ENCODE results near the gene AKAP4.

AKAP4 gene

DNA sequence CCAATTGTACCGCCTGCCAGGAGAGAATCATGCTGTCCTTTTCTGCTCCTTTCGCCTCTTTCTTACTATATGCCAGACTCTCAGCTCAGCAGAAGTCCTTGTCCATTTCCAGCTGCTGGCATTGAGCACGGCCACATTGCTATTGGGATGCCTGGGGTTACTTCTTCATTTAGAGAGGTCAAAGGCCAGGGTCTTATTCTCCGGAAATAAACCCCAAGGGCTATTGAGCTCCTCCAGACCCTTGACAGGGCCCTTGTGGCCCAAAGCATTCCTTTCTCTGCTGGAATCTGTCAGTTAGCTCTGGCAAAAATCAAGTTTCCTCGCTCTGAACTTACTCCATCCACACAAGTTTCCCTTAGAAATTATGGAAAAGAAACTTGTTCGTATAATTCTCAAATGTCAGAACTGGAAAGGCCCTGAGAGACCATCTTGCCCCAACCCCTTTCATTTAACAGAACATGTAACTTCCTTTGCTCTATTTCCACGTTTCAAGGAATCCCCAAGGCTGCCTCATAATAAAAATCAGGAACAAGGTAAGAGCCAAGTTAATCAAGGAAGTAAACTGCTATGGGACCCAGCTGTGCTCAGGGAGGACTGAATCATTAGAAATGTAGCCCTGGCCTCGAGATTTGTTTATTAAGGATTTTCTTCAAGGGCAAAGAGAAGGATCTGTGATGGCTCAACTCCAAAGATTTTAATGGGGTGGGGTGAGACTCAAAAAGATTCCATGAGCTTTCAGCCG lies 11.8 kb downstream of the AKAP4 start:
- POLR2A ChIA-PET, result no interaction called here
- TF ChIP-seq, protein P1, sequence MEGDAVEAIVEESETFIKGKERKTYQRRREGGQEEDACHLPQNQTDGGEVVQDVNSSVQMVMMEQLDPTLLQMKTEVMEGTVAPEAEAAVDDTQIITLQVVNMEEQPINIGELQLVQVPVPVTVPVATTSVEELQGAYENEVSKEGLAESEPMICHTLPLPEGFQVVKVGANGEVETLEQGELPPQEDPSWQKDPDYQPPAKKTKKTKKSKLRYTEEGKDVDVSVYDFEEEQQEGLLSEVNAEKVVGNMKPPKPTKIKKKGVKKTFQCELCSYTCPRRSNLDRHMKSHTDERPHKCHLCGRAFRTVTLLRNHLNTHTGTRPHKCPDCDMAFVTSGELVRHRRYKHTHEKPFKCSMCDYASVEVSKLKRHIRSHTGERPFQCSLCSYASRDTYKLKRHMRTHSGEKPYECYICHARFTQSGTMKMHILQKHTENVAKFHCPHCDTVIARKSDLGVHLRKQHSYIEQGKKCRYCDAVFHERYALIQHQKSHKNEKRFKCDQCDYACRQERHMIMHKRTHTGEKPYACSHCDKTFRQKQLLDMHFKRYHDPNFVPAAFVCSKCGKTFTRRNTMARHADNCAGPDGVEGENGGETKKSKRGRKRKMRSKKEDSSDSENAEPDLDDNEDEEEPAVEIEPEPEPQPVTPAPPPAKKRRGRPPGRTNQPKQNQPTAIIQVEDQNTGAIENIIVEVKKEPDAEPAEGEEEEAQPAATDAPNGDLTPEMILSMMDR (IDR thresholded peaks at IDR 0.05; ENCODE audit: insufficient read depth, low read length, missing control alignments), result no peak
- CTCF ChIA-PET, result no interaction called here
- DNase-seq (ENCODE audit: low read depth, low spot score), result no peak
- H3K4me3 ChIP-seq (ENCODE audit: low read depth, low read length), result no peak overlapping the region

DNA sequence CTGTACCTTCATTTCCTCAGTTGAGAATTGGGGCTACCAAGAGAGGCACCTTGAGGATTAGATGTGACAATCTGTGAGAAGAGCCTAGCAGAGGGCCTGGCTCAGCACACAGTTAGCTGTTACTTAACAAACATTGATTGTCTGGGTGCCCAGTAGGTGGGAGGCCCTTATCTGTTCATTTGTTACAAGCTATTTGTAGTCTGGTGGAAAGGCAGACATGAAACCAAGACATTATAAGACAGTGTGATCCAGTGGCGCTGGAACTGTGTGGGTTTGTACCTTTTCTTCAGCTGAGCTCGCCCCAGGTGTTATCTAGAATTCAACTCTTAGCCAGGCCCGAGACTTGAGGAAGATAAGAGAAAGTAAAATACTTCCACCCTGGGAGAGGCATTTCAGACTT lies 16.9 kb downstream of the AKAP4 start:
- CTCF ChIA-PET, result no interaction called here
- POLR2A ChIA-PET, result no interaction called here
- TF ChIP-seq, protein P1 (IDR thresholded peaks at IDR 0.05; ENCODE audit: insufficient read depth, low read length, missing control alignments), result no peak
- H3K4me3 ChIP-seq (ENCODE audit: low read depth, low read length), result no peak overlapping the region
- no peak for DNase-seq (ENCODE audit: low read depth, low spot score)

GRCh38 chrX:50180073-50180940 lies 20.5 kb downstream of the AKAP4 start:
- H3K4me3 ChIP-seq (ENCODE audit: low read depth, low read length), result no peak overlapping the region
- DNase-seq (ENCODE audit: low read depth, low spot score), result no peak
- ChIA-PET POLR2A (no interaction called here), CTCF (no interaction called here)
- TF ChIP-seq, protein P1 (IDR thresholded peaks at IDR 0.05; ENCODE audit: insufficient read depth, low read length, missing control alignments), result no peak

- no peak for DNase-seq (ENCODE audit: low read depth, low spot score)
- POLR2A ChIA-PET, result no interaction called here
- TF ChIP-seq, protein P1 (IDR thresholded peaks at IDR 0.05; ENCODE audit: insufficient read depth, low read length, missing control alignments), result no peak
- H3K4me3 ChIP-seq (ENCODE audit: low read depth, low read length), result no peak overlapping the region
- CTCF ChIA-PET, result no interaction called here
These were observed 31.1 kb downstream of the AKAP4 start for GRCh38 chrX:50169717-50170116.

DNA sequence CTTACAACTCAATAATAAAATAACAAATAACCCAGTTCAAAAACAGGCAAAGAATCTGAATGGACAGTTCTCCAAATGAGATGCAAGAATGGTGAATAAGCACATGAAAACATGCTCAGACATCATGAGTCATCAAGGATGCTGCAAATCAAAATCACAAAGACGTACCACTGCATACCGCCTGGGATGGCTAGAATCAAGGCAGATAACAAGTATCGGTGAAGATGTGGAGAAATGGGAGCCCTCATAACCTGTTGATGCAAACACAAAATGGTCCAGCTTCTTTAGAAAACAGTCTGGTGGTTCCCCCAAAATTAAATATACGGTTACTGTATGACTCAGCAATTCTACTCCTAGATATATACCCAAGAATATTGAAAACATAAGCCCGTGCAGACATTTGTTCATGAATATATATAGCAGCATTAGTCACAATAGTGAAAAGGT lies 32.5 kb downstream of the AKAP4 start:
- DNase-seq (ENCODE audit: low read depth, low spot score), result no peak
- CTCF ChIA-PET, result interaction anchor here (0.7 kb wide), 1 partner anchor 20 kb away, joined by 3 read pairs; no protein-coding TSS in a partner anchor
- TF ChIP-seq, protein P1 (IDR thresholded peaks at IDR 0.05; ENCODE audit: insufficient read depth, low read length, missing control alignments), result no peak
- POLR2A ChIA-PET, result no interaction called here
- H3K4me3 ChIP-seq (ENCODE audit: low read depth, low read length), result no peak overlapping the region

GRCh38 chrX:50167366-50167765 lies 33.4 kb downstream of the AKAP4 start:
- H3K4me3 ChIP-seq (ENCODE audit: low read depth, low read length), result no peak overlapping the region
- POLR2A ChIA-PET, result no interaction called here
- DNase-seq (ENCODE audit: low read depth, low spot score), result no peak
- TF ChIP-seq, protein P1 (IDR thresholded peaks at IDR 0.05; ENCODE audit: insufficient read depth, low read length, missing control alignments), result no peak
- CTCF ChIA-PET, result interaction anchor here (0.7 kb wide), 1 partner anchor 21 kb away, joined by 3 read pairs; no protein-coding TSS in a partner anchor
